ENCODE measurements around the gene CELSR1.

- TF ChIP-seq REST (IDR thresholded peaks at IDR 0.05; ENCODE audit: insufficient read depth in 1 of 2, low read depth in 2 of 2, low read length in 1 of 2): no peak
- TF ChIP-seq, protein P1, sequence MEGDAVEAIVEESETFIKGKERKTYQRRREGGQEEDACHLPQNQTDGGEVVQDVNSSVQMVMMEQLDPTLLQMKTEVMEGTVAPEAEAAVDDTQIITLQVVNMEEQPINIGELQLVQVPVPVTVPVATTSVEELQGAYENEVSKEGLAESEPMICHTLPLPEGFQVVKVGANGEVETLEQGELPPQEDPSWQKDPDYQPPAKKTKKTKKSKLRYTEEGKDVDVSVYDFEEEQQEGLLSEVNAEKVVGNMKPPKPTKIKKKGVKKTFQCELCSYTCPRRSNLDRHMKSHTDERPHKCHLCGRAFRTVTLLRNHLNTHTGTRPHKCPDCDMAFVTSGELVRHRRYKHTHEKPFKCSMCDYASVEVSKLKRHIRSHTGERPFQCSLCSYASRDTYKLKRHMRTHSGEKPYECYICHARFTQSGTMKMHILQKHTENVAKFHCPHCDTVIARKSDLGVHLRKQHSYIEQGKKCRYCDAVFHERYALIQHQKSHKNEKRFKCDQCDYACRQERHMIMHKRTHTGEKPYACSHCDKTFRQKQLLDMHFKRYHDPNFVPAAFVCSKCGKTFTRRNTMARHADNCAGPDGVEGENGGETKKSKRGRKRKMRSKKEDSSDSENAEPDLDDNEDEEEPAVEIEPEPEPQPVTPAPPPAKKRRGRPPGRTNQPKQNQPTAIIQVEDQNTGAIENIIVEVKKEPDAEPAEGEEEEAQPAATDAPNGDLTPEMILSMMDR (IDR thresholded peaks at IDR 0.05): no peak
These were observed 221.4 kb downstream of the CELSR1 start for GRCh38 chr22:46315976-46316375.
